Mucosa of descending colon (tissue), 3 donors: ENCODE measurements around the gene GRK1. TPM values are rescaled to one million over a fixed set of nuclear protein-coding genes. Genes with fewer than 3 reads are reported as not detected.
"Not testable (repeated sequence)": the region's sequence is repeated elsewhere in the genome, so short reads cannot be mapped to it uniquely, and the experiment has no call there.

Experiments used
- ATAC-seq: fragments of 200-7000 bp; cut with Tn5 transposase; one replicate; pipeline ENCODE4 v1.9.1; 2020; ENCODE audit warnings: mild to moderate bottlenecking, moderate library complexity
- DNase-seq, 3 donors: peaks; one replicate each; pipeline ENCODE4 v3.0.0-alpha.2; 2020
- H3K36me3 ChIP-seq: fragments of 200-600 bp; one replicate; pipeline ENCODE4 v1.8.0; 2021; ENCODE audit warnings: low read depth, mild to moderate bottlenecking
- H3K4me1 ChIP-seq: fragments of 200-600 bp; one replicate; pipeline ENCODE4 v1.8.0; 2021; ENCODE audit warnings: low read depth, mild to moderate bottlenecking
- H3K4me3 ChIP-seq: fragments of 200-600 bp; one replicate; pipeline ENCODE4 v1.8.0; 2021; ENCODE audit warnings: mild to moderate bottlenecking
- H3K9me3 ChIP-seq: fragments of 200-600 bp; one replicate; pipeline ENCODE4 v1.8.0; 2021; ENCODE audit warnings: mild to moderate bottlenecking
- intact Hi-C, 2 donors: fragments of 100-400 bp; cut with DNase I in 1 of 2; cut with micrococcal nuclease in 1 of 2; formaldehyde crosslinking; loops; one replicate each; pipeline versions ENCODE4 v1.11.0 to v1.11.1; 2022; cut with DNase I, micrococcal nuclease
- total RNA-seq, 3 donors: library from RNA; stranded (reverse); fragmentation: NEBNext Ultra II Directional in 2 of 3; extraction: Animal tissue kit (Norgen Biotek cat#: 25700) in 2 of 3; gene quantifications; one replicate each; pipeline versions ENCODE4 v1.2.1 to v1.2.4, GENCODE V29; 2021 to 2023
- TF ChIP-seq, protein P1 (sequence below): fragments of 200-600 bp; IDR thresholded peaks from one replicate; pipeline ENCODE4 v1.8.0; 2022; ENCODE audit warnings: antibody characterized with exemption, mild to moderate bottlenecking
- donor health status: DM: no; HTN: no; CAD: no; lungs with moderate emphysema.
- donor health status: DM: no; HTN: no; CAD: no.
- donor health status: DM: no; HTN: yes; CAD: no.

GRK1 gene
- total RNA-seq, 3 donors from 2014 or later, result 0.09 to 0.19 (median 0.09) TPM

DNA sequence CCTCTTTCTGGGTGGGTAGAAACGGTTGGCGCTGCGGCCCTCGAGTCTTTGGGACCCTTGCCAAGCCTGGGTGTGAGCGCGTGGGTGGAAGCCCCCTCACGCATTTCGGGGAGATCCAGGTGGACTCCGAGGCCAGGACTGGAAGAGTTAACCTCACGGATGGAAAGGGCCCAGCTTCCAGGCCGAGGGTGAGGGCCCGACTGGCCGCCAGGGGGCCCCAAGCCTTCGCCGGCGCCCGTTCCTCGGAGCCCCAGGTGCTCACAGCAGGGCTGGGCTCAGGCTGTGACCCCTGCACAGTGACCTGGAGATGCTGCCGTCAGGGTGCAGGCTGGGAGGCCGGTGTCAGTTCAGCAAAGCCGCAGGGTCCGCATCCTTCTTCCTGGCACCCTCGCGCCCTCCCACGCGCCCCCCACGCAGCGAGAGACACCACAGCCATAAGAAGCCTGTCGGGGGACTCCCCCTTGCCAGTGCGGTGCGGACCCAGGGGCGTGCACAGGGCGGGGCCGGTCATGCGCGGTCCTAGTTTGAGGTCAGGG, 57.8 kb downstream of the GRK1 start:
- Histone ChIP-seq H3K9me3 (no peaks in the 10 kb centered on the region), H3K36me3 (no peaks in the 10 kb centered on the region), H3K4me3 (no peak overlapping the region), H3K4me1 (peaks cover 5% of the 10 kb centered on the region)
- intact Hi-C loops, result no loop called here
- TF ChIP-seq, protein P1, sequence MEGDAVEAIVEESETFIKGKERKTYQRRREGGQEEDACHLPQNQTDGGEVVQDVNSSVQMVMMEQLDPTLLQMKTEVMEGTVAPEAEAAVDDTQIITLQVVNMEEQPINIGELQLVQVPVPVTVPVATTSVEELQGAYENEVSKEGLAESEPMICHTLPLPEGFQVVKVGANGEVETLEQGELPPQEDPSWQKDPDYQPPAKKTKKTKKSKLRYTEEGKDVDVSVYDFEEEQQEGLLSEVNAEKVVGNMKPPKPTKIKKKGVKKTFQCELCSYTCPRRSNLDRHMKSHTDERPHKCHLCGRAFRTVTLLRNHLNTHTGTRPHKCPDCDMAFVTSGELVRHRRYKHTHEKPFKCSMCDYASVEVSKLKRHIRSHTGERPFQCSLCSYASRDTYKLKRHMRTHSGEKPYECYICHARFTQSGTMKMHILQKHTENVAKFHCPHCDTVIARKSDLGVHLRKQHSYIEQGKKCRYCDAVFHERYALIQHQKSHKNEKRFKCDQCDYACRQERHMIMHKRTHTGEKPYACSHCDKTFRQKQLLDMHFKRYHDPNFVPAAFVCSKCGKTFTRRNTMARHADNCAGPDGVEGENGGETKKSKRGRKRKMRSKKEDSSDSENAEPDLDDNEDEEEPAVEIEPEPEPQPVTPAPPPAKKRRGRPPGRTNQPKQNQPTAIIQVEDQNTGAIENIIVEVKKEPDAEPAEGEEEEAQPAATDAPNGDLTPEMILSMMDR, result peak; percentile 72
- peak; percentile 97 for ATAC-seq
- DNase-seq, result peak; percentile 81 to 89 (median 88)

DNA sequence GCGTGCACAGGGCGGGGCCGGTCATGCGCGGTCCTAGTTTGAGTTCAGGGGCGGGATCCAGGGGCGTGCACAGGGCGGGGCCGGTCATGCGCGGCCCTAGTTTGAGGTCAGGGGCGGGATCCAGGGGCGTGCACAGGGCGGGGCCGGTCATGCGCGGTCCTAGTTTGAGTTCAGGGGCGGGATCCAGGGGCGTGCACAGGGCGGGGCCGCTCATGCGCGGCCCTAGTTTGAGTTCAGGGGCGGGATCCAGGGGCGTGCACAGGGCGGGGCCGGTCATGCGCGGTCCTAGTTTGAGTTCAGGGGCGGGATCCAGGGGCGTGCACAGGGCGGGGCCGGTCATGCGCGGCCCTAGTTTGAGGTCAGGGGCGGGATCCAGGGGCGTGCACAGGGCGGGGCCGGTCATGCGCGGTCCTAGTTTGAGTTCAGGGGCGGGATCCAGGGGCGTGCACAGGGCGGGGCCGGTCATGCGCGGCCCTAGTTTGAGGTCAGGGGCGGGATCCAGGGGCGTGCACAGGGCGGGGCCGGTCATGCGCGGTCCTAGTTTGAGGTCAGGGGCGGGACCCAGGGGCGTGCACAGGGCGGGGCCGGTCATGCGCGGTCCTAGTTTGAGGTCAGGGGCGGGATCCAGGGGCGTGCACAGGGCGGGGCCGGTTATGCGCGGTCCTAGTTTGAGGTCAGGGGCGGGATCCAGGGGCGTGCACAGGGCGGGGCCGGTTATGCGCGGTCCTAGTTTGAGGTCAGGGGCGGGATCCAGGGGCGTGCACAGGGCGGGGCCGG, 58.5 kb downstream of the GRK1 start:
- peak; percentile 55 to 79 (median 64) for DNase-seq
- H3K9me3 ChIP-seq, H3K4me1 ChIP-seq, H3K36me3 ChIP-seq, intact Hi-C loops, H3K4me3 ChIP-seq, ATAC-seq: not testable (repeated sequence)

DNA sequence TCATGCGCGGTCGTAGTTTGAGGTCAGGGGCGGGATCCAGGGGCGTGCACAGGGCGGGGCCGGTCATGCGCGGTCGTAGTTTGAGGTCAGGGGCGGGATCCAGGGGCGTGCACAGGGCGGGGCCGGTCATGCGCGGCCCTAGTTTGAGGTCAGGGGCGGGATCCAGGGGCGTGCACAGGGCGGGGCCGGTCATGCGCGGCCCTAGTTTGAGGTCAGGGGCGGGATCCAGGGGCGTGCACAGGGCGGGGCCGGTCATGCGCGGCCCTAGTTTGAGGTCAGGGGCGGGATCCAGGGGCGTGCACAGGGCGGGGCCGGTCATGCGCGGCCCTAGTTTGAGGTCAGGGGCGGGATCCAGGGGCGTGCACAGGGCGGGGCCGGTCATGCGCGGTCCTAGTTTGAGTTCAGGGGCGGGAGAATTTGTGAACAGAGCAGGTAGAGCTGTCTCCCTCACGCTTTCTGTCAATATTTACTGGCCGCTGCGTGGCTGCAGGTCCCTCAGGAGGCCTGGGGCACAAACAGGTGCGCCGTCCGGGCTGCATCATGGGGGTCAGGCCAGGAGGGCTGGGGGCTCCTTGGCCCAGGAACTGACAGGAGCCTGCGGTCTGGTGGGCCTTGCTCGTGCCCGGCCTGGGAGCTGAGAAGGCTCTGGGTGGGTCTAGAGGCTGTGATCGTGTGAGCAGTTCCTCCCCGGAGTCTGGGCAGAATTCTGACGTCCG, 59.2 kb downstream of the GRK1 start:
- not testable (repeated sequence) for H3K4me3 ChIP-seq, ATAC-seq

DNA sequence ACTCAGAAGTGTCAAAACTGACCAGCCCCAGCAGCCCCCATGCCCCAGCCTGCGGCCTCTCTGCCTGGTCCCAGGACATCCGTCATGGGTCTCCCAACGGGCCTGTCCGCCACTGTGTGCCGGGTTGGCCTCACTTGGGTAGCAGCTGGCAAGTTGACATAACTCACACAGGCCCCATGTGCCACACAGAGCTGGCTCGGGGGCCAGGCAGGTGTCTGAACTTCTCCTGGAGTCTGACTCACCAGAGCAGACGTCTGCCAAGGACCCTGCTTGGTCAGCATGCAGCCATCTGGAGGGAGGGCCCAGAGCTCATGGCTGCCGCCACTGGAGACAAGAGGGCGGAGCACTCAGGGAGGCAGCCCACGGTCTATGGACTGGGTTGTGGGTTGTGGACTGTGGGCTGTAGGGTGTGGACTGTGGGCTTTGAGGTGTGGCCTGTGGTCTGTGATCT, 60.0 kb downstream of the GRK1 start:
- no peak overlapping the region for H3K4me3 ChIP-seq
- DNase-seq (peak in 2 of 3 donors; percentile 49 to 64), ATAC-seq (no peak)
- H3K9me3 ChIP-seq, result no peaks in the 10 kb centered on the region
- peaks cover 5% of the 10 kb centered on the region for H3K4me1 ChIP-seq
- H3K36me3 ChIP-seq, result no peaks in the 10 kb centered on the region
- intact Hi-C loops, result no loop called here
- TF ChIP-seq, protein P1, result no peak

More for the DNA sequence above, 59.2 kb downstream of the GRK1 start:
- H3K9me3 ChIP-seq, intact Hi-C loops, H3K4me1 ChIP-seq, H3K36me3 ChIP-seq: not testable (repeated sequence)
- peak; percentile 32 to 70 (median 66) for DNase-seq

DNA sequence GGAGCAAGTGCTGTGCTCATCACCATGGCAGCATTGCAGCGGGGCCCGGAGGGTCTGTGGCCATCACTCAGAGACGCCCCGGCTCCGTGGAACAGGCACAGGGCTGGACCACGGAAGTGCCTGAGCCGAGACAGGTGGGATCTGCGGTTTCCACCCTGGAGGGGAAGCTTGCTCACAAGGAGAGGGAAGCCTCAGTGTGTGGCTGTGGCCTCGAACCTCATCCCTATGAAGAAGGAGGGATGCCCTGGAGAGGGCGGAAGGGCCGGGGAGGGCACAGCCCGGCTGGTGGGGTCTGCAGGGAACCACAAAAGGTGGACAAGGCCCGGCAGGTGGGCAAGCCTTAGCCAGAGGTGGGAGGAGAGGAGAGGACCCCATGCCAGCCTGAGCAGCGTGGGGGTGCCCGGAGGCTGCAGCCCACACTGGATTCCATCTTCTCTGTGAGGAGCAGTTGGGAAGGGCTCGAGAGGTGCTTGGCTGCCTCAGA, 61.6 kb downstream of the GRK1 start:
- H3K36me3 ChIP-seq, result no peaks in the 10 kb centered on the region
- H3K9me3 ChIP-seq, result no peaks in the 10 kb centered on the region
- intact Hi-C loops, result no loop called here
- H3K4me1 ChIP-seq, result peaks cover 5% of the 10 kb centered on the region
- TF ChIP-seq, protein P1, result no peak
- no peak overlapping the region for H3K4me3 ChIP-seq
- peak in 2 of 3 donors; percentile 25 to 51 for DNase-seq
- ATAC-seq, result no peak

DNA sequence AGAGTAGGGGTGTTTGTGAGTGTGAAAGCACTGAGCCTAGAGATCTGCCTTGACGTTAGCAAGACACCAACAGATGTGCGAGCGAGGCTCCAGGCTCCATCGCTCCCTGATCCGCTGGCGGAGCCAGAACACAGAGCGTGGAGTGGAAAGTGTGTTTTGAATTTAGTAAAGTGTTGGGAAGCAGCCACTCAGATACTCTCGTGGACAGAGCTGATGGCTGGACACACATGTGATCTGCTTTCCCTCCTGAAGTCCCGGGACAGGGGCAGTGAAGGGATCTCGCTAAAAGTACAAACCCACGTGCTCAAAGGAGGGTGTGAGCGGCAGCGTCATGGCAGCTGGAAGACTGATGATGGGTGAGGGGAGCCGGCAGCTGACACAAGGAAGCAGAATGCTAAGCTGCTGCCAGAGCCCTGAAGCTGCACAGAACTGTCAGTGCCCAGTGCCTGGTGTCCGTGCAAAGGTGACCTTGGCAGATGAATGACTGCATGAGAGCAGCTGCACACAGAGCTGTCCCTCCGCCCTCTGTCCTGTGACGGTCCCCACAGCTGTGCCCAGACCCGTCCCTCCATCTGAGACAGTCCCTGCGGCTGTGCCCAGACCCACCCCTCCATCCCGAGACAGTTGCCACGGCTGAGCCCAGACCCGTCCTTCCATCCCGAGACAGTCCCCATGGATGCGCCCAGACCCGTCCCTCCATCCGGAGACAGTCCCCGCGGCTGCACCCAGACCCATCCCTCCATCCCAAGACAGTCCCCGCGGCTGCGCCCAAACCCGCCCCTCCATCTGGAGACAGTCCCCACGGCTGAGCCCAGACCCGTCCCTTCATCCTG, 62.4 kb downstream of the GRK1 start:
- no peaks in the 10 kb centered on the region for H3K36me3 ChIP-seq
- no peak for ATAC-seq

More for the DNA sequence above, 62.4 kb downstream of the GRK1 start:
- TF ChIP-seq, protein P1, result no peak
- H3K9me3 ChIP-seq, result no peaks in the 10 kb centered on the region
- intact Hi-C loops, result no loop called here
- peaks cover 2% of the 10 kb centered on the region for H3K4me1 ChIP-seq
- H3K4me3 ChIP-seq, result no peak overlapping the region
- DNase-seq, result peak in 2 of 3 donors; percentile 27 to 48
